ENCODE results near the gene OR6Q1. TPM values are rescaled to one million over a fixed set of nuclear protein-coding genes. Genes with fewer than 3 reads are reported as not detected.

Gene OR6Q1
- polyA plus RNA-seq, 1 donor (not counting 4 experiments of a cell fraction or from before 2014, with no cell fraction given) = not detected

- Histone ChIP-seq H3K9me1 (ENCODE audit: control insufficient read depth, extremely low read depth, insufficient read depth, low read length) (no peaks in the 10 kb centered on the region), H3K4me2 (ENCODE audit: control insufficient read depth, extremely low read depth, insufficient read depth, low read depth, low read length) (no peak overlapping the region), H4K20me1 (ENCODE audit: control insufficient read depth, extremely low read depth, insufficient read depth, low read length) (no peaks in the 10 kb centered on the region), H3K79me2 (ENCODE audit: control insufficient read depth, insufficient read depth, low read length) (no peaks in the 10 kb centered on the region), H3K36me3 (ENCODE audit: control insufficient read depth in 2 of 2, extremely low read depth in 1 of 2, insufficient read depth in 2 of 2, low read length in 2 of 2) (no peaks in the 10 kb centered on the region), H3K4me1 (ENCODE audit: control insufficient read depth, extremely low read depth, insufficient read depth, low read length) (peaks cover 7% of the 10 kb centered on the region), H3K27me3 (ENCODE audit: control insufficient read depth, extremely low read depth, insufficient read depth, low read length) (no peaks in the 10 kb centered on the region), H3K9ac (ENCODE audit: control insufficient read depth, extremely low read depth, insufficient read depth, low read length) (no peak overlapping the region), H3K4me3 (ENCODE audit: control insufficient read depth in 2 of 3, extremely low read depth in 1 of 3, insufficient read depth in 2 of 3, low read depth in 1 of 3, low read length in 3 of 3) (no peak overlapping the region), H3K27ac (ENCODE audit: control insufficient read depth, insufficient read depth, low read length) (no peak overlapping the region), H3K9me3 (ENCODE audit: control insufficient read depth, low read depth, low read length) (no peaks in the 10 kb centered on the region), H2AFZ (ENCODE audit: control insufficient read depth, low read length) (no peak overlapping the region)
- dilution Hi-C loops (cut with MboI; ENCODE audit: extremely low pct_ligation_motif_present, low sequenced_read_pairs) = no loop called here
- TF ChIP-seq EZH2 (IDR thresholded peaks at IDR 0.05; ENCODE audit: low read length) (no peak), CTCF (optimal IDR thresholded peaks at IDR 0.05 in 1 of 3, IDR thresholded peaks at IDR 0.05 in 1 of 3, conservative IDR thresholded peaks at IDR 0.05 in 1 of 3; ENCODE audit: extremely low read depth in 1 of 3, insufficient read depth in 2 of 3, low read length in 3 of 3) (no peak)
- DNase-seq (ENCODE audit: low read depth, low spot score) = no peak
- no peak for FAIRE-seq
These were observed 17.1 kb downstream of the OR6Q1 start for GRCh38 chr11:58047818-58048217.

GRCh38 chr11:58055806-58056401 lies 25.2 kb downstream of the OR6Q1 start:
- Histone ChIP-seq H3K9ac (ENCODE audit: control insufficient read depth, extremely low read depth, insufficient read depth, low read length) (no peak overlapping the region), H3K4me2 (ENCODE audit: control insufficient read depth, extremely low read depth, insufficient read depth, low read depth, low read length) (no peak overlapping the region), H3K9me3 (ENCODE audit: control insufficient read depth, low read depth, low read length) (no peaks in the 10 kb centered on the region), H3K9me1 (ENCODE audit: control insufficient read depth, extremely low read depth, insufficient read depth, low read length) (no peaks in the 10 kb centered on the region), H3K4me1 (ENCODE audit: control insufficient read depth, extremely low read depth, insufficient read depth, low read length) (peaks cover 23% of the 10 kb centered on the region), H3K27me3 (ENCODE audit: control insufficient read depth, extremely low read depth, insufficient read depth, low read length) (no peaks in the 10 kb centered on the region), H4K20me1 (ENCODE audit: control insufficient read depth, extremely low read depth, insufficient read depth, low read length) (no peaks in the 10 kb centered on the region), H2AFZ (ENCODE audit: control insufficient read depth, low read length) (no peak overlapping the region), H3K27ac (ENCODE audit: control insufficient read depth, insufficient read depth, low read length) (no peak overlapping the region), H3K79me2 (ENCODE audit: control insufficient read depth, insufficient read depth, low read length) (no peaks in the 10 kb centered on the region), H3K36me3 (ENCODE audit: control insufficient read depth in 2 of 2, extremely low read depth in 1 of 2, insufficient read depth in 2 of 2, low read length in 2 of 2) (no peaks in the 10 kb centered on the region), H3K4me3 (ENCODE audit: control insufficient read depth in 2 of 3, extremely low read depth in 1 of 3, insufficient read depth in 2 of 3, low read depth in 1 of 3, low read length in 3 of 3) (no peak overlapping the region)
- no peak for FAIRE-seq
- DNase-seq (ENCODE audit: low read depth, low spot score) = no peak
- dilution Hi-C loops (cut with MboI; ENCODE audit: extremely low pct_ligation_motif_present, low sequenced_read_pairs) = no loop called here
- TF ChIP-seq EZH2 (IDR thresholded peaks at IDR 0.05; ENCODE audit: low read length) (no peak), CTCF (optimal IDR thresholded peaks at IDR 0.05 in 1 of 3, IDR thresholded peaks at IDR 0.05 in 1 of 3, conservative IDR thresholded peaks at IDR 0.05 in 1 of 3; ENCODE audit: extremely low read depth in 1 of 3, insufficient read depth in 2 of 3, low read length in 3 of 3) (no peak)

Measured in keratinocyte (primary cell).